Transverse colon (tissue), 4 donors: ENCODE data around the gene IL18RAP. TPM values are rescaled to one million over a fixed set of nuclear protein-coding genes. Genes with fewer than 3 reads are reported as not detected.

ENCODE experiments used
- DNase-seq: peaks from one replicate; pipeline ENCODE4 v3.0.0-alpha.2; 2019
- H3K27ac ChIP-seq, 4 donors: fragments of 200-600 bp; sonication (generic); 2 replicates each; pipeline ENCODE4 v1.5.1; 2016 to 2018; ENCODE audit warnings: inconsistent platforms in 4 of 4
- H3K27me3 ChIP-seq: fragments of 200-600 bp; sonication (generic); 2 replicates; pipeline ENCODE4 v1.5.1; 2017; ENCODE audit warnings: inconsistent platforms
- H3K36me3 ChIP-seq, 4 donors: fragments of 200-600 bp; sonication (generic); 2 replicates each; pipeline ENCODE4 v1.5.1; 2017 to 2019; ENCODE audit warnings: inconsistent platforms in 4 of 4
- H3K4me1 ChIP-seq, 4 donors: fragments of 200-600 bp; sonication (generic); 2 replicates each; pipeline ENCODE4 v1.5.1; 2017 to 2020; ENCODE audit warnings: inconsistent platforms in 4 of 4
- H3K4me3 ChIP-seq, 4 donors: fragments of 200-600 bp; sonication (generic); 1 replicate in 1 of 4; 2 replicates in 3 of 4; pipeline versions ENCODE4 v1.5.1 to v1.6.1; 2017 to 2019; ENCODE audit warnings: inconsistent platforms in 4 of 4
- H3K9me3 ChIP-seq, 2 donors: fragments of 200-600 bp; sonication (generic); 2 replicates each; pipeline ENCODE4 v1.5.1; 2017 to 2019; ENCODE audit warnings: inconsistent platforms in 2 of 2
- EP300 ChIP-seq: sonication (generic); formaldehyde crosslinking; IDR thresholded peaks from one replicate; pipeline ENCODE4 v1.6.1; 2017; ENCODE audit warnings: antibody characterized with exemption, low read depth
- POLR2A ChIP-seq: fragments of 450-650 bp; IDR thresholded peaks from one replicate; pipeline ENCODE4 v1.6.1; 2016; ENCODE audit warnings: antibody characterized with exemption, mild to moderate bottlenecking, moderate library complexity
- POLR2AphosphoS5 ChIP-seq, 3 donors: sonication (generic); formaldehyde crosslinking; IDR thresholded peaks; one replicate each; pipeline ENCODE4 v1.6.1; 2016; ENCODE audit warnings: antibody characterized with exemption in 3 of 3
- WGBS, 2 donors: methylation state at CpG; one replicate each; pipeline ENCODE4 v1.1.5; 2018; ENCODE audit warnings: low coverage in 1 of 2; 5-methylcytosine and 5-hydroxymethylcytosine counted together
- in situ Hi-C, 4 donors: fragments of 200-750 bp; cut with MboI; loops; one replicate each; pipeline versions ENCODE4 v1.15.0 to v1.15.1; 2017; ENCODE audit warnings: low sequenced_read_pairs in 3 of 4, low pct_ligation_motif_present in 1 of 4, low pct_unique_long_range_greater_than_20kb in 1 of 4
- intact Hi-C: fragments of 100-400 bp; cut with DNase I; formaldehyde crosslinking; loops from one replicate; pipeline ENCODE4 v1.15.1; 2023; ENCODE audit warnings: low total_unique reads
- total RNA-seq, 4 donors: library from RNA; depleted of rRNA; stranded (reverse); fragments of >200 nt; gene quantifications; one replicate each; pipeline ENCODE4 v1.1.0, GENCODE V29; 2016
- TF ChIP-seq, protein P1 (sequence below), 5 experiments: fragments of 200-600 bp in 3 of 5; fragments of 450-650 bp in 2 of 5; sonication (generic) in 3 of 5; IDR thresholded peaks; 1 replicate in 2 of 5; 2 replicates in 3 of 5; pipeline ENCODE4 v1.5.1; 2016 to 2017; ENCODE audit warnings: antibody characterized with exemption in 5 of 5, inconsistent platforms in 3 of 5, mild to moderate bottlenecking in 2 of 5, moderate library complexity in 1 of 5

The IL18RAP gene
- total RNA-seq, 4 donors from 2014 or later, result 3.3 to 12.1 (median 9.0) TPM; not detected in 1

DNA sequence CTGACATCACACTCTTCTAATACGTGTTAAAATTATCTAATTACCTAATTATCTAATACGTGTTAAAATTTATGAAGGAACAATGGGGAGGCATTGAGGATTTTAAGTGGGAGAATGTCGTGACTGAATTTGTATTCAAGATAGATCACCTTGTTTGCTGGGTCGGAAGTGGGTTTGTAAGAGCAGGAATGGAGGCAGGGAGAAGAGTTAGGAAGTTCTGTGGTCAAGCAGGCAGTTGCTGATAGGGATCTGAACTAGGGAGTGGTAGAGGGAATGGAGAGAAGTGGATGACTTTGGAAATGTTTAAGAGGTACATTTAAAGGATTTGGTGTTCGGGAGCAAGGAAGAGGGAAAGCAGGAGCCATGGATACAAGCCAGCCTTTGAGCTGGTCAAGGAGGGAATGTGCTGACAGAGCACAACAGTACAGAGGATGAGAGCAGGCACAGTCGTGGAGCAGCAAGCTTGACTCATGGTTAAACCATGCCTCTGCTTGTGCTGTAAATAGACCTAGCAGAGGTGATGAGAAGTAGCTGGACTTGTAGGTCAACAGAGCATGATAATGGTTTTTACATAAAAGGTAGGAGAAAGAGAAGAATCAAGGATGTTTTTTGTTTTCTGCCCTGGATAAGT lies 16.2 kb downstream of the IL18RAP start:
- in situ Hi-C loops, result loop anchor here in 2 of 4 donors (25.0 kb wide), 2 partner anchors 427 to 552 kb away; no protein-coding TSS in a partner anchor
- no peaks in the 10 kb centered on the region for H3K27me3 ChIP-seq
- intact Hi-C loops, result no loop called here
- H3K4me1 ChIP-seq, result peaks cover 0 to 9% (median 0%) of the 10 kb centered on the region in 4 donors
- no peaks in the 10 kb centered on the region for H3K9me3 ChIP-seq
- 65 to 76% methylated on average over 6 of the region's 6 CpGs for WGBS, 2 donors
- H3K4me3 ChIP-seq, result no peak overlapping the region
- no peaks in the 10 kb centered on the region for H3K36me3 ChIP-seq
- DNase-seq, result no peak
- H3K27ac ChIP-seq, result no peak overlapping the region
- TF ChIP-seq POLR2A, result no peak
- TF ChIP-seq EP300, result no peak
- no peak for TF ChIP-seq POLR2AphosphoS5 (IDR thresholded peaks at IDR 0.05)
- TF ChIP-seq, protein P1, sequence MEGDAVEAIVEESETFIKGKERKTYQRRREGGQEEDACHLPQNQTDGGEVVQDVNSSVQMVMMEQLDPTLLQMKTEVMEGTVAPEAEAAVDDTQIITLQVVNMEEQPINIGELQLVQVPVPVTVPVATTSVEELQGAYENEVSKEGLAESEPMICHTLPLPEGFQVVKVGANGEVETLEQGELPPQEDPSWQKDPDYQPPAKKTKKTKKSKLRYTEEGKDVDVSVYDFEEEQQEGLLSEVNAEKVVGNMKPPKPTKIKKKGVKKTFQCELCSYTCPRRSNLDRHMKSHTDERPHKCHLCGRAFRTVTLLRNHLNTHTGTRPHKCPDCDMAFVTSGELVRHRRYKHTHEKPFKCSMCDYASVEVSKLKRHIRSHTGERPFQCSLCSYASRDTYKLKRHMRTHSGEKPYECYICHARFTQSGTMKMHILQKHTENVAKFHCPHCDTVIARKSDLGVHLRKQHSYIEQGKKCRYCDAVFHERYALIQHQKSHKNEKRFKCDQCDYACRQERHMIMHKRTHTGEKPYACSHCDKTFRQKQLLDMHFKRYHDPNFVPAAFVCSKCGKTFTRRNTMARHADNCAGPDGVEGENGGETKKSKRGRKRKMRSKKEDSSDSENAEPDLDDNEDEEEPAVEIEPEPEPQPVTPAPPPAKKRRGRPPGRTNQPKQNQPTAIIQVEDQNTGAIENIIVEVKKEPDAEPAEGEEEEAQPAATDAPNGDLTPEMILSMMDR (IDR thresholded peaks at IDR 0.05), result no peak

DNA sequence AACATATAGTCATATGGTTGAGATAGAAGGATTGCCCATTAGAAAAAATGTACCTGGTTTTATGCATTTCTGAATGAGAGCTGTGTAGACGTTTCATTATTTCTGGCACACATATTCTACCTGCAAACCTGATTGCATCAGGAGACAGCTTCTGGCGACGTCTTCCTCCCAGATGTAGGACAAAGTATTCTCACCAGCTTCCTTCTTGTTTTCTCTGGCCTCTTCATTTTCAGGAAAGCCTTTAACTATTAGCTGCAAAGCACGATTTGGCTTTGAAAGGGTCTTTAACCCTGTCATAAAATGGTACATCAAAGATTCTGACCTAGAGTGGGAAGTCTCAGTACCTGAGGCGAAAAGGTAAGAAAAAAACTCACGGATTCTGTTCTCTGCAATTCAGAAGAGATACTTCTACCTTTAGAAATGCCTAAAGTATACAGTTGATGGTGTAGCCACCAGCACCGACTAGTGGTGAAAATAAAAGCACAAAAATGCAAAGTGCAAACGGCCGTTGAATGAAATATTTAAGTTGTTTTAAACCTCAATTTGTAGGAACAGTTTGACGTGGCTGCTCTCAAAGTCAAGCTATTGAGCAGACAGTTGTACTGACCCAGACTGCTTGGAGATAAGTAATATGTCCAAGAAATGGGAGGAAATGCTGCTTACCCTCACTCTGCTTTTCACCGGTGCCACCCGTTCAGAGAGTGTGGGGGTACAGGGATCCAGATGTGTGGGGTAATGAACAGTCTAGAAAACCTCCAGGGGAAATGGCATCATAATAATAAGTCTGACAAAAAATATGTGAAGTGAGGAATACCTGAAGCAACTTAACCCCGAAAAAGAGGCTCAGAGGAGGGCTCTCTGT lies 20.2 kb downstream of the IL18RAP start:
- Histone ChIP-seq H3K4me3 (no peak overlapping the region), H3K27me3 (no peaks in the 10 kb centered on the region), H3K4me1 (peaks cover 0 to 9% (median 0%) of the 10 kb centered on the region in 4 donors), H3K27ac (peak overlapping the region in 1 of 4 donors; percentile 11), H3K9me3 (no peaks in the 10 kb centered on the region), H3K36me3 (no peaks in the 10 kb centered on the region)
- intact Hi-C loops (no loop called here), in situ Hi-C loops (loop anchor here in 3 of 4 donors (10.0 to 25.0 kb wide), 4 partner anchors 188 to 556 kb away; no protein-coding TSS in a partner anchor)
- TF ChIP-seq EP300, result no peak
- TF ChIP-seq, protein P1 (IDR thresholded peaks at IDR 0.05), result peak; percentile 59 to 75 (median 69)
- 25 to 28% methylated on average over 13 of the region's 13 CpGs for WGBS, 2 donors
- DNase-seq, result peak; percentile 22

DNA sequence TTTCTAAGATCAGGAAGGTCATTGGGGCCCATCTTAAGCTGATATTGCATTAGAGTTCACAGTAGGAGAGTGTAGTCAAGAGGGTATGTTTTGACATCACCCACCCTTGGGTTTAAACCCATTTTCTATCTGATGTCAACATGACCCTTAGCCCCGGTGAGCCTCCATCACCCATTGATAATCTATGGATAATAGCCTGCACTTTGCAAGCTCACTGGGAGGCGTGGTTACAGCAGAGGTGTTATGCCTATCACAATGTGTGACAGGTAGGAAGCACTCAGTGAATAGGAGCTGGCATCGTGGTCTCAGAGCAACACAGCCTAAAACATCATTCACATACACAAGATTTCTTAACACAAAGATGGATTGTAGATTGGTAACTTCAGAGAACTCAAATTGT lies 21.3 kb downstream of the IL18RAP start:
- Histone ChIP-seq H3K4me3 (no peak overlapping the region), H3K4me1 (peaks cover 0 to 9% (median 0%) of the 10 kb centered on the region in 4 donors), H3K27ac (no peak overlapping the region), H3K9me3 (no peaks in the 10 kb centered on the region), H3K27me3 (no peaks in the 10 kb centered on the region), H3K36me3 (no peaks in the 10 kb centered on the region)
- DNase-seq, result no peak
- WGBS, 2 donors, result 64 to 84% methylated on average over 3 of the region's 3 CpGs
- intact Hi-C loops, result no loop called here
- in situ Hi-C loops, result loop anchor here in 3 of 4 donors (10.0 to 25.0 kb wide), 4 partner anchors 189 to 557 kb away; no protein-coding TSS in a partner anchor
- TF ChIP-seq EP300, result no peak
- TF ChIP-seq POLR2AphosphoS5 (IDR thresholded peaks at IDR 0.05), result no peak

DNA sequence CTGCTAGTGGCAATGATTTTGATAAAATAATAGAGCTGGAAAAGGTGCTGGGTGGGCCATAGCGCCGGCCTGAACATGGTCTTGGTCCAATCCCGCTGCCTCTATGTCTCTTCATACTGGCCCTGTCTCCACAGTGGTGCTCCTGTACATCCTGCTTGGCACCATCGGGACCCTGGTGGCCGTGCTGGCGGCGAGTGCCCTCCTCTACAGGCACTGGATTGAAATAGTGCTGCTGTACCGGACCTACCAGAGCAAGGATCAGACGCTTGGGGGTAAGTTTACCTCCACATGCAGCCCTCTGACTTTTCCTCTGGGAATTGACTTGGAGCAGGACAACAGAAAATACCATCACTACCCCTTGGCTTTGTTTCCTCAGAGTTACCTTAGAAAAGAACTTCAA lies 24.0 kb downstream of the IL18RAP start:
- intact Hi-C loops, result no loop called here
- H3K27me3 ChIP-seq, result no peaks in the 10 kb centered on the region
- H3K27ac ChIP-seq, result no peak overlapping the region
- no peak for DNase-seq
- in situ Hi-C loops, result loop anchor here in 3 of 4 donors (10.0 to 25.0 kb wide), 4 partner anchors 192 to 560 kb away; no protein-coding TSS in a partner anchor
- H3K9me3 ChIP-seq, result no peaks in the 10 kb centered on the region
- 91% methylated on average over 9 of the region's 9 CpGs; no CpG with 5 or more reads in 1 of the 2 donors for WGBS, 2 donors
- peaks cover 0 to 9% (median 0%) of the 10 kb centered on the region in 4 donors for H3K4me1 ChIP-seq
- no peaks in the 10 kb centered on the region for H3K36me3 ChIP-seq
- TF ChIP-seq POLR2A (no peak), POLR2AphosphoS5 (IDR thresholded peaks at IDR 0.05) (no peak), EP300 (no peak)
- TF ChIP-seq, protein P1 (IDR thresholded peaks at IDR 0.05), result no peak
- H3K4me3 ChIP-seq, result no peak overlapping the region
